GM19467 (cell line): Measurements from ENCODE around the gene WASF2.

Experiments
- ATAC-seq: cut with Tn5 transposase; IDR thresholded peaks from one replicate; pipeline ENCODE4 v1.9.1; 2021; ENCODE audit warnings: mild to moderate bottlenecking, moderate library complexity; ENCODE audit not compliant: unreplicated experiment

WASF2 gene

GRCh38 chr1:27380766-27381733, 108.9 kb downstream of the WASF2 start:
- ATAC-seq, result no peak

GRCh38 chr1:27380224-27380623, 109.7 kb downstream of the WASF2 start:
- no peak for ATAC-seq

DNA sequence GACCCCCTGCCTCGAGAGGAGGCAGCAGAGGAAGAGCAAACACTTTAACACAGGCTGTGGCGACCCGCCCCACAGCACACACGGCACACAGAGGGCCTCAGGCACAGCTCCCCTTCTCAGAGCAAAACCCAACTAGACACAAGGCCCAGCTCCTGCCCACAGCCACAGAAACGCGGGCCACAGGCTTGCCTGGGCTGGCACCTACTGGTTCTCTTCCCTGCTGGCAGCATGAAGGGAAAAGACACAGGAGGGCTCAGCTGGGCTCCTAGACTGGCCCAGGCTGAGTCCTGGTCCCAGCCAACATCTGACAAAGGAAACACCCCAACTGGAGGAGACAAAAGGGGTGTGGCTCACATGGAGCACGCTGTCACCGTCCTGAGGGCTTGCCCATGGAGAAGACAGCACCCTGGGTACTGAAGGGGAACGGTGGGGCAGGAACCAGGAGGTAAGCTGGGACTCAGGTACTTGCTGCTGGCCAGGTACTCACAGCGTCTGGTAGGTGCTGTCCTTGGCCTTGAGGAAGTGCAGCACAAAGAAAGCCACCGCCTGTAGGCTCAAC, 110.3 kb downstream of the WASF2 start:
- ATAC-seq, result no peak

DNA sequence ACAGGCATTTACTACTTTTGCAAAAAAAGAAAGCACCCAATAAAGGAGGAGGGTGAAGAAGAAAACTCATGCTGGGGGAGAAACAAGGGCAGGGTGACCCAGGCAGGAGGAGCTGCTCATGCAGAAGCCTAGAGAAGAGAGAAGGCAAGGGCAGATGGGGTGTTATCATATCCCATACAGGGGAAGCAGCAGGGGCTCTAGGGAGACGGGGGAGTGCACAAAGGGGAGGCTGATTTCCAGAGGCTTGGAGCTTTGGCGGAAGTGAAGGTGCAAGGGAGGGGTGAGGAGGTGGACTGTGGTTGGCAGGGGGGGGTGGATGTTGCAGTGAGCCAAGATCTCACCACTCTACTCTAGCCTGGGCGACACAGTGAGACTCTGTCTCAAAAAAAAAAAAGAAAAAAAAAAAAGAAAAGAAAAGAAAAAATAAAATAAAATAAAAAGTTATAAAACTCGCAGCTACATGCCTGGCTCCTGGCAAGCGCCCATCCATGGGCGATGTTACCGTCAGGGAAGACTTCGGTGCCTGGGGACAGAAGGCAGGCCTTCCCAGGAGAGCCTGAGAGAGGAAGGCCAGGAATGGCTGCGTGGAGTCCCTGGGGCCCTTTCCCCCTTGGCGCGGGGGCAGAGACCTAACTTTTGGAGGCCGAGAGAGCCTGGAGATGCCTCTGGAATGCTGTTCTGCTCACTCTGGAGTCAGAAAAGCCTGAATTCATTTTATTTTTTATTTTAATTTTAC, 112.0 kb downstream of the WASF2 start:
- no peak for ATAC-seq

DNA sequence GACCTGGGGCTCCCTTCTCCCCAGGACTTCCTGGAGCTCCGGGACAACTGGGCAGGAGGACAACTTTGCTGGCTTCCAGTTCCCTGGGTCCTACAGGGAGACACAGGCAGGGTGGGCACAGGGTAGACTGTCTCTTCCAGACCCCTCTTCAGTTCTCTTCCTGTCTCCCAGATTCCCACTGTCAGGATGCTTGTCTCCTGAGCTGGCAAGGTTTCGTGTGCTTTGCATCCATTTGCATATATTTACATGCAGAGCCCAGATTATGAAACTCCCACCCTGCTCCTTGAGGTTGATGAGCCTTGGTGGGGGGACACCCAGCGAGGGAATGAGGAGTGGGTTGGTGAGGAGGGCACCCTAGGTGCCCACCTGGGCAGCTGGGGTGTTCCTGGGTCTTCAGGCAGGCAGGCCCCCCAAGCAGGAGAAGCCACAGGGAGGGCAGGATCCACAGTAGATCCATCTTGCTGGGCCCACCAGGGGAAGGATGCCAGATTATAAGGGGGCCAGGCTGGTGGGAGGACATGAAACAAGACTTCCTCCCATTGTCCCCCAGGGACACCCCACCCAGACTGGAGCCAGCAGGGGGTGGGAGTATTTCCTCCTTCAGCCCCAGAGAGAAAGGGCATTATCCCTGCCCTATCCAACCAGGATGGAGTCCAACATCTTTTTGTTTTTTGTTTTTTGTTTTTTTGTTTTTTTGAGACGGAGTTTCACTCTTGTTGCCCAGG, 115.4 kb downstream of the WASF2 start, which contains the start of gene FCN3:
Gene FCN3, minus strand, starts transcription at position 463 of the 725 bp plus-strand sequence. Its CDS starts 6 bp downstream, at position 457.
- ATAC-seq, result no peak

DNA sequence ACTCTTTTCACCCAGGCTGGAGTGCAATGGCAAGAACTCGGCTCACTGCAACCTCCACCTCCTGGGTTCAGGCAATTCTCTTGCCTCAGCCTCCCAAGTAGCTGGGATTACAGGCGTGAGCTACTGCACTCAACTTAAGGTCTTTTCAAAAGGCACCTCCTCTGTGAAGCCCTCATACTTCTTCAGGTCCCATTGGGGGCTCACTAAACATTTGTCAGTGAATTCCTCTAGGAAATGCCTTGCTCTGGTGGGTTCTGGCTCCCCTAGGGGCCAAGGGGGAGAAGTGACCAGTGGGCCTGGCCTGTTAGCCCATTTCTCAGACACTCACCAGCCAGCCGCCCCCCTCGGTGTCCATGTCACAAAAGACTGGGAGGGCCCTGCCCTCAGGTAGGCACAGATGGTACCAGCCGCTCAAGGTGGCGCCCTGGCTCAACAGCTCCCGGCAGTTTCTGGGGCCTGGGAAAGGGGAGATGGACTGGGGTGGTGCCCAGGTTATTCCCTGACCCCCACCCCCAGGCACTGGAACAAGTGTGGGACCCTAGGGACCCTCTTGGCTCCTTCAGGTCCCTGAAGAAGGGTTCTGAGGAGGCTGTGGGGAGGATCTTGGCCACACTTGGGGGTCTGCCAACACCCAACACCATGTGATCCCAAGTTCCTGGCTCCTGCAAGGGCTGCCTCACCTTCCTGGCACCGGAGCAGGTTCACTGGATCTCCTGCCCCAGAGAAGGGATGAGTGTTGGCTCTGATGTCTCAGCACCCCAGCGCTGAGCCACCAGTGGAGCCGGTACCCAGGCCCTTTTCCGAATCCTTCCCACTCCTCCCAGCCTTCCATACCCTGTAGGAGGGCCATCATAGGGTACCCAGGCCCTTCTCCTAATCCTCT, 116.9 kb downstream of the WASF2 start:
- ATAC-seq, result no peak

- ATAC-seq, result no peak
Observed at GRCh38 chr1:27372022-27372807, 117.8 kb downstream of the WASF2 start.

GRCh38 chr1:27368869-27369582, 120.9 kb downstream of the WASF2 start:
- no peak for ATAC-seq

DNA sequence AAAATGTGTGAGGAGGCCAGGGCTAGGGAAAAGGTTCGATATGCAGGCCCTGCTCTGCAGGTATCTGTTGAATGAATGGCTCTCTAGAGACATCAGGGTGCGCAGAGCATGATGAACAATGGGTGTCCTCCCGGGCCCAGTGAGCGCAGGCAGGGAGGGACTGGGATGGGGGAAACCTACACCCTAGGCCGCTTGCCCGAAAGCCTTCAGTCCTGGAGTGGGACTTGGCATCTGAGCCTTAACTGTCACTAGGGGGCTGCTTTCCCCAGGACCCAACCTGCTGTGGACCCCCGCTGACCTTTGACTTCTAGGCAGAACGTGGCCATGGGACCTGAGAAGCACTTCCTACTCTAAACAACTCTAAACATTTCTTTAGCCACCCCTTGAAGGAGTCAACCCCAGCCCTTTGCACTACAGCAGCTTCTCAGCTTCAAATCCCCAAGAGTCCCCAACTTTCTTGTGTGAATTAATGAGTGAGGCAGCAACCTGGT, 122.8 kb downstream of the WASF2 start:
- no peak for ATAC-seq

- peak; percentile 18 for ATAC-seq
Observed at GRCh38 chr1:27366411-27367159, 123.4 kb downstream of the WASF2 start, which contains the start of gene MAP3K6. Gene MAP3K6, minus strand, starts transcription at chr1:27366961. Its CDS starts 364 bp downstream, at chr1:27366597.

DNA sequence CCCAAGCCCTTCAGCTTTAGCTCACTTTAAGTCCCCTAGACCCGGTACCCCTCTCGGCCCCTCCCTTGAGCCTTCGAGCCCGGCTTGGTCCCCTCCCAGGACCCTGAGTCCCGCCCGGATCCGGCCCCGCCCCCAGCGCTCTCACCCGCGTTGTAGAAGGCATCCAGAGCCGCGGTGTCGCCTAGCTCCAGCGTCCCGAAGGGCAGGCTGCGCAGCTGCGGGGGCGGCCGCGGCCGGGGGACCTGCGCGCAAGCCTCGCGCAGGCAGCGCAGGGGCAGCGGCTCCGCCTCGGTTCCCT, 123.9 kb downstream of the WASF2 start:
- ATAC-seq, result peak; percentile 22

DNA sequence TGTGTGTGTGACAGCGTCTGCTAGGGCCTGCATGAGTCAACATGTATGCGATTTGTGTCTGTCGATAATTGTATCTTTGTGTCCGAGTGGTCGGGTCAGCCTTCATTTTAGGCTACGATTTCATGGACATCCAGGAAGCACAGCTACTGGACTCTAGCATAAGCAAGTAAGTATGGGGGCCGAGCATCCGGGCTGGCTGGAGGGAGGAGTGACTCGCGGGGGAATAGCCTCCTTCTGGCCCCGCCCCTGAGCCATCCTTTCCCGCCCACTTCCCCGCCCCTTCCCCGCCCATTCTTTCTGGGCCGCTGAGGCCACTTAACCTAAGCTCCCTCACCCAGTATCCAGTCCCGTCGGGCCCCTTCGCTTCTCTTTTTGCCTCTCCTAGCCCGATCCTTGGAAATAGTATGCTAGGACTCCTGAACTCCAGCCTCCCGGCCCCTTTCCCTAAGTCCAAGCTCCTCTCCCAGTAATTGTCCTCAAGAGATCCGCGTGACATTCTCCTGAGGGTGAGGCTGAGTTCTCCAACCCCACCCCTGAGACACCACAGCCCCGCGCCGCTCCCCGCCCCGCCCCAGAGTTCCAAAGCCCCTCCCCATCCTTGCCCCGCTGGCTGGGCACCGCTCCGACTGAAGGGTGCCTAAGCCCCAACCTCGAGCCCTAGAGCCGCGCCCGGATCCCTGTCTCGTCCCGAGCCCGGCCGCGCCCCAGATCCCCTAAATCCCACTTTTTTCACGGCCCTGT, 124.4 kb downstream of the WASF2 start:
- ATAC-seq, result peak; percentile 44

GRCh38 chr1:27364696-27365371, 125.1 kb downstream of the WASF2 start:
- ATAC-seq, result no peak

DNA sequence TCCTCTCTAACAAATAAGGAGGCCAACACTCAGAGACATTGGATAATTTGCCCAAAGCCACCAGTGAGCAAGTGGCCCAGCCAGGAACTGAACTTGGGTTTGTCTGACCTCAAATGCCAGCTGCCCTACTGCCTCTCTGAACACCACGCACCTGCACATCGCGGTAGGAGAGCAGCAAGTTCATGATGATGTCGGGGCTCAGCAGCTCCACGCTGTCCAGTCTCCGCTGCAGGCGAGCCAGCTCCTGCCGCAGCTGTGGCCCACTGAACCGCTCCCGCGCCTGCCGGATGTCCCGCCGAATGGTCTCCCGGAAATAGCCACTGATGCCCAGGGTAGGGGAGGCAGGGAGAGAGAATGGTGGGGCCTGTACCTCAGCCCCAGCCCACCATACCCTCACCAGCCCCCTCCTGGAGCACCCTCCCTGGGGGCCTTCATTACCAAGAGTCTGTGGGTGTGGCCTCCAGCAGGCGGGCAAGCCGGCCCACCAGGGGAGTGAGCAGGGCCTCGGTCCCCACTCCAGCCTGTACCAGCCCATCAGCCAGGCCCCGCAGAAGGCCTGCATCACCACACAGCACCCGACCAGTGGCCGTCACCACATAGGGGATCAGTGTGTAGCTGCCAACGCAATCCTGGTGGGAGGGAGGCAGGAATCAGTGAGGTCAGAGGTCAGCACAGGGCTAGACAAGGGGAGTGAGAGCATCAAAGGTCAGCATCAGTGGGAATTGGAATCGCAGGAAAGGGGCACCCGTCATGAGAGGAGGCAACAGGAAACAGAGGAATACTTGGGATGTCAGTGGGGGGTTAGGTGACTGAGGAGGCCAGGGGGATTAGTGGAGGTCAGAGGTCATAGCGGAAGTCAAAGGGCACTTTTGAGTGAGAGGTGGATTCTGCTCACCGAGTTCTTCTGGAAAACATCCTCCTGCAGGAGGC, 125.9 kb downstream of the WASF2 start:
- no peak for ATAC-seq

GRCh38 chr1:27361553-27361952, 128.4 kb downstream of the WASF2 start:
- ATAC-seq, result no peak
